Lower leg skin (tissue), 4 donors: ENCODE data around the gene ARPC2. TPM values are rescaled to one million over a fixed set of nuclear protein-coding genes. Genes with fewer than 3 reads are reported as not detected.

Experiments
- DNase-seq, 2 donors: peaks; one replicate each; pipeline ENCODE4 v3.0.0-alpha.2; 2019; ENCODE audit warnings: low spot score in 2 of 2
- H3K4me3 ChIP-seq: fragments of 200-600 bp; sonication (generic); 2 replicates; pipeline ENCODE4 v1.5.1; 2017; ENCODE audit warnings: mild to moderate bottlenecking, low read depth; ENCODE audit not compliant: poor library complexity, severe bottlenecking
- CTCF ChIP-seq, 3 donors: fragments of 450-650 bp; IDR thresholded peaks; one replicate each; pipeline ENCODE4 v1.5.1; 2016; ENCODE audit warnings: antibody characterized with exemption in 3 of 3, mild to moderate bottlenecking in 3 of 3, moderate library complexity in 2 of 3
- POLR2A ChIP-seq, 2 donors: fragments of 450-650 bp; IDR thresholded peaks; one replicate each; pipeline ENCODE4 v1.6.1; 2016 to 2017; ENCODE audit warnings: antibody characterized with exemption in 2 of 2, mild to moderate bottlenecking in 1 of 2, moderate library complexity in 1 of 2
- WGBS, 2 donors: methylation state at CpG; one replicate each; pipeline ENCODE4 v1.1.5; 2018; 5-methylcytosine and 5-hydroxymethylcytosine counted together
- intact Hi-C: fragments of 100-400 bp; cut with DNase I; formaldehyde crosslinking; loops from one replicate; pipeline ENCODE4 v1.15.0; 2023; ENCODE audit warnings: low total_unique reads
- total RNA-seq, 4 donors: library from RNA; depleted of rRNA; stranded (reverse); fragments of >200 nt; gene quantifications; one replicate each; pipeline ENCODE4 v1.1.0, GENCODE V29; 2016

ARPC2 gene
- total RNA-seq, 4 donors from 2014 or later, result 233 to 344 (median 300) TPM

- no peak for TF ChIP-seq POLR2A (IDR thresholded peaks at IDR 0.05)
- no peak for TF ChIP-seq CTCF (IDR thresholded peaks at IDR 0.05)
- WGBS, 2 donors, result 8% methylated on average over 4 of the region's 4 CpGs
- H3K4me3 ChIP-seq, result peak overlapping the region; percentile 99
- intact Hi-C loops, result no loop called here
- peak in 1 of 2 donors; percentile 53 for DNase-seq
Measured at GRCh38 chr2:218218268-218219185, 1.5 kb downstream of the ARPC2 start.

- 17 to 24% methylated on average over 2 of the region's 2 CpGs for WGBS, 2 donors
Measured at GRCh38 chr2:218219934-218220333, 2.9 kb downstream of the ARPC2 start.

GRCh38 chr2:218221000-218221399 is 4.0 kb downstream of the ARPC2 start:
- WGBS, 2 donors, result 37 to 52% methylated on average over 5 of the region's 5 CpGs
- H3K4me3 ChIP-seq, result no peak overlapping the region
- no peak for DNase-seq
- TF ChIP-seq CTCF (IDR thresholded peaks at IDR 0.05) (no peak), POLR2A (IDR thresholded peaks at IDR 0.05) (no peak)
- intact Hi-C loops, result no loop called here

More at GRCh38 chr2:218219934-218220333, 2.9 kb downstream of the ARPC2 start:
- TF ChIP-seq CTCF (IDR thresholded peaks at IDR 0.05), result no peak
- TF ChIP-seq POLR2A (IDR thresholded peaks at IDR 0.05), result no peak
- no peak overlapping the region for H3K4me3 ChIP-seq
- intact Hi-C loops, result no loop called here
- DNase-seq, result no peak

- intact Hi-C loops, result no loop called here
- DNase-seq, result no peak
- WGBS, 2 donors, result 58 to 64% methylated on average over 5 of the region's 5 CpGs
- H3K4me3 ChIP-seq, result no peak overlapping the region
- TF ChIP-seq POLR2A (IDR thresholded peaks at IDR 0.05), result no peak
- TF ChIP-seq CTCF (IDR thresholded peaks at IDR 0.05), result no peak
Measured at GRCh38 chr2:218223046-218223445, 6.1 kb downstream of the ARPC2 start.

GRCh38 chr2:218224186-218224585 is 7.2 kb downstream of the ARPC2 start:
- no peak for DNase-seq
- no peak overlapping the region for H3K4me3 ChIP-seq
- intact Hi-C loops, result no loop called here
- 57 to 66% methylated on average over 1 of the region's 1 CpG for WGBS, 2 donors
- TF ChIP-seq POLR2A (IDR thresholded peaks at IDR 0.05), result no peak
- TF ChIP-seq CTCF (IDR thresholded peaks at IDR 0.05), result no peak
